GM12873 (cell line): ENCODE data around the gene CUL2.

ENCODE experiments used
- TF ChIP-seq, protein P1 (sequence below): IDR thresholded peaks from 2 replicates; pipeline ENCODE4 v1.5.1; 2012; ENCODE audit warnings: low read depth, mild to moderate bottlenecking, moderate library complexity, low read length, control low read depth; ENCODE audit not compliant: insufficient read depth; ENCODE audit errors: missing control alignments

The CUL2 gene

DNA sequence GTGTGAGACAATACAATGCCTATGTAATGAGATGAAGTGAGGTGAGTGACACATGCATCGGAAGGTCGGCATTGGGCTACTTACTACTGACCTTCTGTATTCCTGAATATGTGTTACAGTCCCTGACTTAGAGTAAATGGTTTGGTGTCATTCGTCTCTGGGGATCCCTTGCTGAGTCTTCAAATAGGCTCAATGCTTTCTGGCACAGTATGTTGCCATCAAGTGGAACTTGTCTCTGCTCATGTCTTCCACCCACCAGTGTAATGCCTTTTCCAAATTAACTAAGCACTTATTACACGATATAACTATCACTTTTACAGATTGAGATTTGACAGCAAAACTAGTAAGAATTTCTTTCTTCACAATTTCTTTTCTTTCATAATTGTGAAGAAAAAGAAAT lies 10.9 kb downstream of the CUL2 start:
- TF ChIP-seq, protein P1, sequence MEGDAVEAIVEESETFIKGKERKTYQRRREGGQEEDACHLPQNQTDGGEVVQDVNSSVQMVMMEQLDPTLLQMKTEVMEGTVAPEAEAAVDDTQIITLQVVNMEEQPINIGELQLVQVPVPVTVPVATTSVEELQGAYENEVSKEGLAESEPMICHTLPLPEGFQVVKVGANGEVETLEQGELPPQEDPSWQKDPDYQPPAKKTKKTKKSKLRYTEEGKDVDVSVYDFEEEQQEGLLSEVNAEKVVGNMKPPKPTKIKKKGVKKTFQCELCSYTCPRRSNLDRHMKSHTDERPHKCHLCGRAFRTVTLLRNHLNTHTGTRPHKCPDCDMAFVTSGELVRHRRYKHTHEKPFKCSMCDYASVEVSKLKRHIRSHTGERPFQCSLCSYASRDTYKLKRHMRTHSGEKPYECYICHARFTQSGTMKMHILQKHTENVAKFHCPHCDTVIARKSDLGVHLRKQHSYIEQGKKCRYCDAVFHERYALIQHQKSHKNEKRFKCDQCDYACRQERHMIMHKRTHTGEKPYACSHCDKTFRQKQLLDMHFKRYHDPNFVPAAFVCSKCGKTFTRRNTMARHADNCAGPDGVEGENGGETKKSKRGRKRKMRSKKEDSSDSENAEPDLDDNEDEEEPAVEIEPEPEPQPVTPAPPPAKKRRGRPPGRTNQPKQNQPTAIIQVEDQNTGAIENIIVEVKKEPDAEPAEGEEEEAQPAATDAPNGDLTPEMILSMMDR: no peak

- TF ChIP-seq, protein P1: no peak
Measured at GRCh38 chr10:35075228-35075627, 14.9 kb downstream of the CUL2 start.

- TF ChIP-seq, protein P1: no peak
Measured at GRCh38 chr10:35074266-35074665, 15.9 kb downstream of the CUL2 start.

GRCh38 chr10:35070521-35070920 lies 19.6 kb downstream of the CUL2 start:
- TF ChIP-seq, protein P1: no peak

DNA sequence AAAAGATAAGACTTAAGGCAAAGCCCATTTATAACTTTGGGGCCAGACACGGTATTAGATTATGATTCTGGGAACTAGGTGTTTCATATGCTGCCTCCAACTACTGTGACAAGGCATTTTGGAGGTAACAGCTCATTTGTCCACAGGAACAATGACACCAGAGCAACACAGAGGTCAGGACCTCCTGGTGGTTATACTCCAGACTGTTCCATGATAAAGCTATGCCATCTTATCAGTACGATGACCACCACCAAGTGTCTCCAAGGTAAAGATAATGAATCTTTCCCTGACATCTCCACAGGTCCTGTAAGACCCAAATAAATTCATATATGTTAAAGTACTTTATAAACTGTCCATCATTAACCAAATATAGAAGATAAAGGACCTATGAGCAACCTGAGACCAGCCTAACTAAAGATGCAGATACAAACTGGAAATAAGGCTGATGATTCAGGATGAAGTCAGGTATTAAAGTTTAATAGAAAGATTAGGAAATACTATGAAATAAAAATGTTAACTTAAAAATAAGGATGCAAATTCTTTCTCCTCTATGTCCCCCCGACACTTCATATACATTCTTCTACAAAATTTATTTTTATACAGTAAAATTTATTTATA lies 26.2 kb downstream of the CUL2 start:
- TF ChIP-seq, protein P1: no peak

DNA sequence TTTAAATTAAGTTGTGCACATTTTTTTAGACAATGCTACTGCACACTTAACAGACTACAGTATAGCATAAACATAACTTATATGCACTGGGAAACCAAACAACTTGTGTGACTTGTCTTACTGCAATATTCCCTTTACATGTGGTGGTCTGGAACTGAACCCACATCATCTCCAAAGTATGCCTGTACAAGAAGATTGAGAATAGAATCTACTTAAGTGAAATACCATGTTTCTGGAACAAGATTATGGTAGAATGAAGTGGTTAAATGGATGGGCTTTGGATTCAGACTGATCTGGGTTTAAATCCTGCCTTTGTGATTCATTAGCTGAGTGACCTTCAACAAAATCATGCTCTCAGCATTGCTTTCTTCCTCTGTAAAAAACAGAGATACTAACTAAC lies 30.7 kb downstream of the CUL2 start:
- TF ChIP-seq, protein P1: no peak

DNA sequence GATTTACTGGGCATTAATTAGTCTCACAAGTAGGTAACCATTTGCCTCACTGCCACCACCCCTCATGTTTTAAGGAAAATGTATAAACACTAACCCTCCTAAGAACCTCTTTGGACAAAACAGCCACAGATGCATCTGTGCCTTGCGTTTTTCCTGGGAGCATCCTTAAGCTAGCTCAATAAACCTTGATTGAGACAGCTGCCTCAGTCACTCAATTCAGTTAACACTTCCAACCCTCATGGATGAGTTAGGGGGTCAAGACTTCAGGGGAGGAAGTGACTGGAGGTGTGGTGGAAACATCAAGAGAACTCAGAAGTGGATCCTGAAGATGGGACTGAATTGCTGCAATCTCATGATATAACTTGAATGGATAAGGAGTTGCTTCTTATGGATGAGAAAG lies 31.5 kb downstream of the CUL2 start:
- TF ChIP-seq, protein P1: no peak

DNA sequence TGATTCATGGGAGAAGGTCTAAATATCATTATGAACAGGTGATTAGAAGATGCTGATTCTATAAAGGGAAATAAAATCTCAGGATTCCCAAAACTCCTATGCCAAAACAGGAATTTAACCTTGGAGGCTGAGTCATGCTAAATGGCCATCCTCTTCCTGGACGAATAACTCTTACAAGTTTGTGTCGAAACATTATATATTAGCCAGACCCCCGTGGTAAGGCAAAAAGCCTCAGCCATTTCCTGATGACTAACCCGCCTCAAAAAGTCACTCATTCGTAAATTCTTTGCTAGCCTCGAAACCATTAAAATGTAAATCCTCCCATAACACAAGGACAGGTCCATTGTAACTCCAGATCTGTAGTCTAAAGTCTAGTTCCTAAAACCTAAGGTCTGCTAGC lies 32.0 kb downstream of the CUL2 start:
- TF ChIP-seq, protein P1: no peak
